GM12801 (cell line): ENCODE data around the gene RDM1.

Source experiments
- TF ChIP-seq, protein P1 (sequence below): IDR thresholded peaks from one replicate; pipeline ENCODE4 v1.5.1; 2011; ENCODE audit warnings: control low read depth; ENCODE audit not compliant: insufficient read length; ENCODE audit errors: extremely low read depth

The RDM1 gene

DNA sequence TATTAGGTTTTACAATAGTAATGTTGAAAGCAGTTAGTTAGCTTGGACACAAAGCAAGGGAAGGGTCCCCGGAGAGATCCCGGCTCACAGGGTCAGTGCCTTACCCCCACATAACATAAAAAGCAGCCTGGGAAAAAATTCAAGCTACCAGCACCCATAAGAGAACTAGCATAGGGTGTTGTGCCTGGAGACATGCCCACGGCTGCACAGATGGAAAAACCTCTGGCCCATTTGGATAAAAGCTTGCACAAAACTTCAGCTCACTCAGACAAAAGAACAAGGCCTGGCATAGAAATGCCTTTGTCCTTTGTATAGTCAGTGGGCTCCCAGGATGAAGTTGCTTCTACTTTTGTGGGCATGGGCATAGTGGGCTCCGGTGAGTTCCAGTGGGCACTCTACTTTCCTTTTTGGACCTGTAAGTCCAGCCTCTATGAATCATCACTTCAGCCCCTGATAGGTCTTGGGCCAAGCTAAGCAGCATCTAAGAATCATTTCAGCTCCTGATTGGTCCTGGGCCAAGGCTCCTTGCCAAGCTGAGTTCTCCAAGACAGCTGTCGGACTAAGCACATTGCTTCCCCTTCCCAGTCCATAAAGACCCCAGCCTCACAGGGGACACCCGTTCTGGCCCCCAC, 1.3 kb upstream of the RDM1 start:
- TF ChIP-seq, protein P1, sequence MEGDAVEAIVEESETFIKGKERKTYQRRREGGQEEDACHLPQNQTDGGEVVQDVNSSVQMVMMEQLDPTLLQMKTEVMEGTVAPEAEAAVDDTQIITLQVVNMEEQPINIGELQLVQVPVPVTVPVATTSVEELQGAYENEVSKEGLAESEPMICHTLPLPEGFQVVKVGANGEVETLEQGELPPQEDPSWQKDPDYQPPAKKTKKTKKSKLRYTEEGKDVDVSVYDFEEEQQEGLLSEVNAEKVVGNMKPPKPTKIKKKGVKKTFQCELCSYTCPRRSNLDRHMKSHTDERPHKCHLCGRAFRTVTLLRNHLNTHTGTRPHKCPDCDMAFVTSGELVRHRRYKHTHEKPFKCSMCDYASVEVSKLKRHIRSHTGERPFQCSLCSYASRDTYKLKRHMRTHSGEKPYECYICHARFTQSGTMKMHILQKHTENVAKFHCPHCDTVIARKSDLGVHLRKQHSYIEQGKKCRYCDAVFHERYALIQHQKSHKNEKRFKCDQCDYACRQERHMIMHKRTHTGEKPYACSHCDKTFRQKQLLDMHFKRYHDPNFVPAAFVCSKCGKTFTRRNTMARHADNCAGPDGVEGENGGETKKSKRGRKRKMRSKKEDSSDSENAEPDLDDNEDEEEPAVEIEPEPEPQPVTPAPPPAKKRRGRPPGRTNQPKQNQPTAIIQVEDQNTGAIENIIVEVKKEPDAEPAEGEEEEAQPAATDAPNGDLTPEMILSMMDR: no peak

GRCh38 chr17:35927714-35928113, 2.9 kb downstream of the RDM1 start:
- TF ChIP-seq, protein P1: no peak

- TF ChIP-seq, protein P1: no peak
These were observed 6.9 kb downstream of the RDM1 start for GRCh38 chr17:35923609-35924114.

- TF ChIP-seq, protein P1: no peak
These were observed 10.3 kb downstream of the RDM1 start for GRCh38 chr17:35920229-35920628.

- TF ChIP-seq, protein P1: no peak
These were observed 11.9 kb downstream of the RDM1 start for GRCh38 chr17:35918665-35919064.

DNA sequence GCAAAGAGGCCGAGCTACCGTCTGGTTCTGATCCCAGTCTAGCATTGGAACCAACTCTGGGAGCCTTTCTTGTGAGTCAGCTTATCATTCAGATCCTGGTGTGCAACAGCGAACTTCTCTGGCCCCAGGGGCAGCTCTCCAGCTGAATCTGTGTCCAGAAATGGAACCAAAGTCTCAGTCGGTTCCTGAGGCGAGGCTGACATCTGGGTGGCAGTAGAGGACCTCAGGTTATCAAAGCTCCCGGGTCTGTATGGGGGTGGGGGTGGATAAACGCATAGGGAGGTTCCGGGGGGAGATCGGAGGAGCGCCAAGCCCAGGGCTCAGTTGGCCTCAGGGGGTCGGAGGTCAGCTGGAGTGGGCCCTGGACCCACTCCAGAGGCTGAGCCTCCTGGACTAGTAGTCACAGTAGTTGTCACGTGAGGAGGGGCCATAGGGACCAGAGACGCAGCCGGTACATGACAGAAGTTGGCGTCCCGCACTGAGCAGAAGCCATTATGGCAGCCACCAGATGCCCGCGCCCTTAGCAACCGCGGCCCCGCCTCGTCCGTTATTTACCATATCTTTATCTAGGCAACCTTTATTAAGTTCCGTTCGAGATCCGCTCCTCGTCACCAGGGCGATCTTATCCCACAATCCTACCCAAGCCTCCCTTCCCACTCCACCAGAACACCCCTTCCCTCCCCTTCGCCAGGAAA, 12.9 kb downstream of the RDM1 start:
- TF ChIP-seq, protein P1: no peak

DNA sequence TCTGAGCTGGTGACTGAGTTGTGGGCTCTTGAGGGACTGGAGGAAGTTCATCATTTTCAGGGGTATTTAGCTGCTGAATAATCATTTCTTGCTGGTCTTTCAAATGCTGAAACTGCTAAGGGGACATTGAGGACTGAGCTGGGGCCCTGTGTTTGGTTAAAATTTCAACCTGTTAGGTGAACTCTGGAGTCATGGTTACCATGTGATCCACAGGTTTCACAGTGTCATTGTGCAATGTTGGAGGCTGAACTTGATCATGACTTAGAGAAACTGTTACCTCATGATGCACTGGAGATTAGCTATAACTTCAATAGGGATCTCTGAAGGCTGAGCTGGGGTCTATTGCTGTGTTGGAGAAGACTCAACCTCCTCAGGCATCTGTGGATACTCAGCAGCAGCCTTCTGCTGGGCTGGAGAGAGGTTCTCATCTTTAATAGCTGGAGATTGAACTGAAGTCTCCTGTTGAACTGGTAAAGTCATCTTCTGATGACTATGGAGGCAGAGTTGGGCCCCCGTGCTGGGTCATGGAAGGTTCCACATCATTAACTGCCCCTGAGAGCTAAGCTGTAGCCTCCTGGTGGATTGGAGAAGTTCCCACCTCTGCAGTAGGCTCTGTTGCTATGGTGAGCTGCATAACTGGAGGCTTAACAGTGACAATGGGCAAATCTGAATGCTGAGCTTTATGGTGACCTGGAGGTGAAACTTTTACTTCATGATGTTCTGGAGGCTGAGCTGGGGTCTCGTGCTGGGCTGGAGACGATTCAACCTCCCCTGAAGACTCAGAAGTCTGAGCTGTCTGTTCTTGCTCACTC, 15.2 kb downstream of the RDM1 start:
- TF ChIP-seq, protein P1: no peak
